ENCODE results near the gene MTG1.

GRCh38 chr10:133422223-133422806 is 28.4 kb downstream of the MTG1 start:
- TF ChIP-seq CTCF (IDR thresholded peaks at IDR 0.05) (no peak), POLR2A (IDR thresholded peaks at IDR 0.05) (no peak)

All from esophagus squamous epithelium (tissue), 4 donors.